H1 (cell line): ENCODE results near the gene C13orf42. TPM values are rescaled to one million over a fixed set of nuclear protein-coding genes. Genes with fewer than 3 reads are reported as not detected.

Source experiments
- CHD1 ChIP-seq: IDR thresholded peaks from 2 replicates; pipeline ENCODE4 v1.6.1; 2012; ENCODE audit warnings: low read depth, low read length, improper control_type of control experiment
- NANOG ChIP-seq: IDR thresholded peaks from 2 replicates; pipeline ENCODE4 v1.6.1; 2011; ENCODE audit warnings: low read length, low read depth, mild to moderate bottlenecking, inconsistent platforms; ENCODE audit not compliant: insufficient read depth, poor library complexity, severe bottlenecking
- polyA plus RNA-seq, 7 experiments: library from polyadenylated mRNA; depleted of rRNA in 3 of 7; stranded (reverse) in 5 of 7; unstranded in 2 of 7; fragments of >200 nt in 5 of 7; fragments of 200-250 nt in 2 of 7; gene quantifications; 1 replicate in 5 of 7; 2 replicates in 1 of 7; 4 replicates in 1 of 7; pipeline versions ENCODE4 v1.2.1 to v1.2.3, GENCODE V29; 2011 to 2013; ENCODE audit warnings: missing spikeins in 2 of 7, mixed read lengths in 2 of 7
- total RNA-seq: library from RNA; stranded (reverse); fragmentation: NEBNext Ultra II Directional; extraction: Animal tissue kit (Norgen Biotek cat#: 25700); gene quantifications from 2 replicates; pipeline ENCODE4 v1.2.1, GENCODE V29; 2021
- TF ChIP-seq, protein P1 (sequence below): fragments of 300-600 bp; sonication (generic); IDR thresholded peaks from 2 replicates; pipeline ENCODE4 v1.7.1; 2012; ENCODE audit warnings: low read length, moderate library complexity, mild to moderate bottlenecking, inconsistent platforms; ENCODE audit not compliant: insufficient replicate concordance

C13orf42 gene
- total and polyA plus RNA-seq, 2 of the 8 experiments (the other 6 are each of a cell fraction or from before 2014, with no cell fraction given) = 9.9 to 10.1 TPM

GRCh38 chr13:51111174-51111573, at the start of gene C13orf42 (continued):
- TF ChIP-seq, protein P1, sequence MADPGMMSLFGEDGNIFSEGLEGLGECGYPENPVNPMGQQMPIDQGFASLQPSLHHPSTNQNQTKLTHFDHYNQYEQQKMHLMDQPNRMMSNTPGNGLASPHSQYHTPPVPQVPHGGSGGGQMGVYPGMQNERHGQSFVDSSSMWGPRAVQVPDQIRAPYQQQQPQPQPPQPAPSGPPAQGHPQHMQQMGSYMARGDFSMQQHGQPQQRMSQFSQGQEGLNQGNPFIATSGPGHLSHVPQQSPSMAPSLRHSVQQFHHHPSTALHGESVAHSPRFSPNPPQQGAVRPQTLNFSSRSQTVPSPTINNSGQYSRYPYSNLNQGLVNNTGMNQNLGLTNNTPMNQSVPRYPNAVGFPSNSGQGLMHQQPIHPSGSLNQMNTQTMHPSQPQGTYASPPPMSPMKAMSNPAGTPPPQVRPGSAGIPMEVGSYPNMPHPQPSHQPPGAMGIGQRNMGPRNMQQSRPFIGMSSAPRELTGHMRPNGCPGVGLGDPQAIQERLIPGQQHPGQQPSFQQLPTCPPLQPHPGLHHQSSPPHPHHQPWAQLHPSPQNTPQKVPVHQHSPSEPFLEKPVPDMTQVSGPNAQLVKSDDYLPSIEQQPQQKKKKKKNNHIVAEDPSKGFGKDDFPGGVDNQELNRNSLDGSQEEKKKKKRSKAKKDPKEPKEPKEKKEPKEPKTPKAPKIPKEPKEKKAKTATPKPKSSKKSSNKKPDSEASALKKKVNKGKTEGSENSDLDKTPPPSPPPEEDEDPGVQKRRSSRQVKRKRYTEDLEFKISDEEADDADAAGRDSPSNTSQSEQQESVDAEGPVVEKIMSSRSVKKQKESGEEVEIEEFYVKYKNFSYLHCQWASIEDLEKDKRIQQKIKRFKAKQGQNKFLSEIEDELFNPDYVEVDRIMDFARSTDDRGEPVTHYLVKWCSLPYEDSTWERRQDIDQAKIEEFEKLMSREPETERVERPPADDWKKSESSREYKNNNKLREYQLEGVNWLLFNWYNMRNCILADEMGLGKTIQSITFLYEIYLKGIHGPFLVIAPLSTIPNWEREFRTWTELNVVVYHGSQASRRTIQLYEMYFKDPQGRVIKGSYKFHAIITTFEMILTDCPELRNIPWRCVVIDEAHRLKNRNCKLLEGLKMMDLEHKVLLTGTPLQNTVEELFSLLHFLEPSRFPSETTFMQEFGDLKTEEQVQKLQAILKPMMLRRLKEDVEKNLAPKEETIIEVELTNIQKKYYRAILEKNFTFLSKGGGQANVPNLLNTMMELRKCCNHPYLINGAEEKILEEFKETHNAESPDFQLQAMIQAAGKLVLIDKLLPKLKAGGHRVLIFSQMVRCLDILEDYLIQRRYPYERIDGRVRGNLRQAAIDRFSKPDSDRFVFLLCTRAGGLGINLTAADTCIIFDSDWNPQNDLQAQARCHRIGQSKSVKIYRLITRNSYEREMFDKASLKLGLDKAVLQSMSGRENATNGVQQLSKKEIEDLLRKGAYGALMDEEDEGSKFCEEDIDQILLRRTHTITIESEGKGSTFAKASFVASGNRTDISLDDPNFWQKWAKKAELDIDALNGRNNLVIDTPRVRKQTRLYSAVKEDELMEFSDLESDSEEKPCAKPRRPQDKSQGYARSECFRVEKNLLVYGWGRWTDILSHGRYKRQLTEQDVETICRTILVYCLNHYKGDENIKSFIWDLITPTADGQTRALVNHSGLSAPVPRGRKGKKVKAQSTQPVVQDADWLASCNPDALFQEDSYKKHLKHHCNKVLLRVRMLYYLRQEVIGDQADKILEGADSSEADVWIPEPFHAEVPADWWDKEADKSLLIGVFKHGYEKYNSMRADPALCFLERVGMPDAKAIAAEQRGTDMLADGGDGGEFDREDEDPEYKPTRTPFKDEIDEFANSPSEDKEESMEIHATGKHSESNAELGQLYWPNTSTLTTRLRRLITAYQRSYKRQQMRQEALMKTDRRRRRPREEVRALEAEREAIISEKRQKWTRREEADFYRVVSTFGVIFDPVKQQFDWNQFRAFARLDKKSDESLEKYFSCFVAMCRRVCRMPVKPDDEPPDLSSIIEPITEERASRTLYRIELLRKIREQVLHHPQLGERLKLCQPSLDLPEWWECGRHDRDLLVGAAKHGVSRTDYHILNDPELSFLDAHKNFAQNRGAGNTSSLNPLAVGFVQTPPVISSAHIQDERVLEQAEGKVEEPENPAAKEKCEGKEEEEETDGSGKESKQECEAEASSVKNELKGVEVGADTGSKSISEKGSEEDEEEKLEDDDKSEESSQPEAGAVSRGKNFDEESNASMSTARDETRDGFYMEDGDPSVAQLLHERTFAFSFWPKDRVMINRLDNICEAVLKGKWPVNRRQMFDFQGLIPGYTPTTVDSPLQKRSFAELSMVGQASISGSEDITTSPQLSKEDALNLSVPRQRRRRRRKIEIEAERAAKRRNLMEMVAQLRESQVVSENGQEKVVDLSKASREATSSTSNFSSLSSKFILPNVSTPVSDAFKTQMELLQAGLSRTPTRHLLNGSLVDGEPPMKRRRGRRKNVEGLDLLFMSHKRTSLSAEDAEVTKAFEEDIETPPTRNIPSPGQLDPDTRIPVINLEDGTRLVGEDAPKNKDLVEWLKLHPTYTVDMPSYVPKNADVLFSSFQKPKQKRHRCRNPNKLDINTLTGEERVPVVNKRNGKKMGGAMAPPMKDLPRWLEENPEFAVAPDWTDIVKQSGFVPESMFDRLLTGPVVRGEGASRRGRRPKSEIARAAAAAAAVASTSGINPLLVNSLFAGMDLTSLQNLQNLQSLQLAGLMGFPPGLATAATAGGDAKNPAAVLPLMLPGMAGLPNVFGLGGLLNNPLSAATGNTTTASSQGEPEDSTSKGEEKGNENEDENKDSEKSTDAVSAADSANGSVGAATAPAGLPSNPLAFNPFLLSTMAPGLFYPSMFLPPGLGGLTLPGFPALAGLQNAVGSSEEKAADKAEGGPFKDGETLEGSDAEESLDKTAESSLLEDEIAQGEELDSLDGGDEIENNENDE = no peak
- TF ChIP-seq NANOG = no peak
- TF ChIP-seq CHD1 = no peak
- TF ChIP-seq, all 59 proteins: peak for 0
